Germinal center (tissue), 1 donor: ENCODE measurements around the gene GALNT3.

Experiments
- DNase-seq: peaks from one replicate; pipeline ENCODE4 v3.0.0; 2012; ENCODE audit warnings: mixed read lengths, low spot score

GALNT3 gene

DNA sequence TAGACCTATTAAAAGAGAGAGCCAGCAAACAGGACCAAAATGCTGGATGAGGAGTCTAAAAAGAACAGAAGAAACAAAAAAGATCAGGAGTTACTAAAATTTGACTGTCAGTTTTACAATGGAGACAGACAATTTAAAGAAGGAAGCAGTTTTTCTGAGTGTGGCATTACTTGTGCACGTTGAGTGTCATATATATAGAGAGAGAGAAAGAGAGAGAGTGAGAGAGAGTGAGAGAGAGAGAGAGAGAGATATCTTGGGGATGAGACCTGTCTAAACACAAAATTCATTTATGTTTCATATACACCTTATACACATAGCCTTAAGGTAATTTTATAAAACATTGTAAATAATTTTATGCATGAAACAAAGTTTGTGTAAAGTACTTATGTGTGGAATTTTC lies 2.1 kb upstream of the GALNT3 start:
- DNase-seq: no peak

- no peak for DNase-seq
Observed at GRCh38 chr2:165795011-165795410, 964 bp upstream of the GALNT3 start.

DNA sequence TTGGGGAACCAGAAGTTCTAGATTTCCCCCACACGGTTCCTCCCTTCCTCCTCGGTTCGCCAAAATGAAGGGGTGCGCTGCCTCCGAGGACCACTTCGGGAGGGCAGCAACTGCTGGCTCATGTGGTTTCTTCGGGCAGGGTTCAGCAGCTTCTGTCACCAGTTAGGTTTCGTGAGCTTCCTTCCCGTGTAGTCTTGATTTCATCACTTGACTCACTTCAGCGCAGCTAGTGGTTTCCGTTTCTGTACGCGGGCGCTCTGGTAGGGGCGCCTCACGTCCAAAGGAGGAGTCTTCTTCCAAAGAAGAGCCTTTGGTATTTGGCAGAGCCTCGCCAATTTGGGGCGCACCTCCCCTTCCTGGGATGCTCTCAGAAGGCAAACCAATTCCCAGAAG lies 485 bp upstream of the GALNT3 start:
- DNase-seq: peak; percentile 68

DNA sequence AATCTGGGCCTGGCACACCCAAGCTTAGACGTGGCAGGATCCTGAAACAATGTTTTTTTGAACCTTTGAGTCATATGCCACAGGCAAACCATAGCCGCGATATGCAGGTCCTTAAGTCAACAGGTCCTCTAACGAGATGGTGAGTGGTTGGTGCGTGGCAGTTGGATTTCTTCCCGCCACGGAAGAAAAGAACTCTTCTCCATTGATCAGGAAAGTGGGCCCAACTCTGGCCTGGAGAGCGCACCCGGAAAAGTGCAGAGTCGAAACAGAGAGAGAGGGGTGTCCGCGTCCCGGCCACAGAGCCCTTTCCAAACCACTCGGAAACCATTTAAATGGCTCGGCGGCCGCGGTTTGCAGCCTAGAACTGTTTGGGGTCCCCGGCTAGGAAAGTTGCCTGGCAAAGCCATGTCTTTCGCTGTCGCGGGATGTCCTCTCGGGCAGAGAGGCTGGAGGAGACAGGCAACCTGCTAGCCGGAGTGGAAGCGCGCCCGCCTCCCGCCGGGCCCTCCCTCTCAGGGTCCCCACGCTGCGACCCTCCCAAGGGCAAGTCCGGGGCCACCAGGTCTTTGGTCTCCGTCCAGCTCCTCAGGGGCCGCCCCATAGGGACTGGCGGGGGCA lies 777 bp downstream of the GALNT3 start:
- peak; percentile 28 for DNase-seq

GRCh38 chr2:165792104-165792454 lies 2.0 kb downstream of the GALNT3 start:
- DNase-seq: no peak

DNA sequence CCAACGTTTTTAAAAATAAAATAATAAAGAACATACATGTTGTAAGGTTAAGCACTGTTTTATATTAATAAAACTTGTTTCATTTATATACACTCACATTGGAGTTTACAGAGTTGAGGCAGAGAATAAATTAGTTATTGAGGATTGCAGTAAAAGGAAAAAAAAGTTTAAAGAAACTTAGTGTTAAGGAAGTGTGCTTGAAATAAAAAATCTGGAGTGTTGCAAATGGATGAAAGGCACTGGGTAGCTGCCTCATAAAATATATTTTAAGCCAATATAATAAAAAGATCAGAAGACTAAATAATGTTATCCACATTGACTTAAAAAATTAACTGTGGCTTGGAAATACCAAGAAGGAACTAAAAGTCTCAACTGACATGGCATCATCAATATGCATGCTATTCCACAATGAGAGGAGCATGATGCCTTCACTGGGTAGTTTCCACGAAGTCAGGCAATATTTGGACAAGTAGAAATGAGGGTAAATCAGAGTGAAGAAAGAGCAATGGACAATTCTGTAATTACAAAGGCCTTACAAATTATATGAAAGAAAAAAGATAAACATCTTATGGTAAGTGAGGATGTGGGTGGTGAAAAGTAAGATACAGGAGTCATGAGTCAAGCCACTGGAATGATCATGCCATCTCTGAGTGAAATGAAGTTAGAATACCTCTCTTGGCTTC lies 2.5 kb downstream of the GALNT3 start:
- no peak for DNase-seq

DNA sequence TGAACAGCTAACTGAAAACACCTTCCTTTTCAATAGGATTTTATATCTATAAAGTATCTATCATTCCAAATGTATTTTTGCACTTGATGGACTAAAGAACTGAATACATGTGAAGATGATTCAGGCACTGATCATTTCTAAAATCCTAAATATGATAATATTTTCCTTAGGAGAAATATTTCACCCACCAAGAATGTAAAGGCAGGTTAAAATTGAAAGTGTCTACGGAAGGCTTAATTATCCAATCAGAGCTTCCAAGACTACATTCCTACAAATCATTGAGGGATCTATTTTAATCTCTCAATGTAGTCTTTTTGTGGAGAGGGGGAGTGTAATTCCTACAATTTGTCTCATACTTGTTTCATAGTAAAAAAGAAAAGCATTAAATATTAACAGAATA lies 3.6 kb downstream of the GALNT3 start:
- DNase-seq: no peak

DNA sequence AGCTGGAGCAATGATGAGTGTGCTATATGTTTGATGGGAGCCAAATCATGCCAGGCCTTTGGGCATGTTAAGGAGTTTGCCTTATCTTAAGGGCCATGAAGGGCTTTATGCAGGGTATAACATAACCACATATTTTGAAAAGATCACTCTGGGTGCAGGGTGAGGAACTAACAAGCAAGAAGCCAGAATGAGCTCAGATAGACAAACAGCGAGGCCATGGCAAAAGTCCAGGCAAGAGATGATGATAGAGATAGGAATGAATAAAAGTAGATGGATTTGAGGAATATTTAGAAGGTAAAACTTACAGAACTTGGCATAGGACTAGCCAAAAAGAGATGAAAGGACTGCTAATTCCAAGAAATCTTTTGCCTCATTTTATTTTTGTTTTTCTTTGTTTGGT lies 6.7 kb downstream of the GALNT3 start:
- no peak for DNase-seq

DNA sequence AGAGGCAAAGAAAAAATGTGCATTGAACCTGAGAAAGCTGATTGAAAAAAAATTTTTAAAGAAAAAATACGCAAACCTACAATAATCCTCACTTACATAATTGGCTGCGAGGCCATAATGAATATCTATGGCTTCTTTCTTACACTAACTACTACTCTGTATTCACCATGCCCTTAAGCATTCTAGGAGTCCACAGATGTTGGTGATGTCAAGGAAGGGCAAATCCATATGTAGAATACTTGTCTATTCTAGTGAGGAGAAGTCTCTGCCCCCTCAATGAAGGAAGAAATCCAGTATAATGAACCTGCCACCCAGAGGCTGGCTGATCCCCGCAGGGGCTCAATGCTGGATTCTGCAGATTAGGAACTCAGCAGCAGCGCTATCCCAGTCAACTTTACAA lies 14.3 kb downstream of the GALNT3 start:
- no peak for DNase-seq

GRCh38 chr2:165778653-165779451 lies 15.2 kb downstream of the GALNT3 start:
- no peak for DNase-seq

DNA sequence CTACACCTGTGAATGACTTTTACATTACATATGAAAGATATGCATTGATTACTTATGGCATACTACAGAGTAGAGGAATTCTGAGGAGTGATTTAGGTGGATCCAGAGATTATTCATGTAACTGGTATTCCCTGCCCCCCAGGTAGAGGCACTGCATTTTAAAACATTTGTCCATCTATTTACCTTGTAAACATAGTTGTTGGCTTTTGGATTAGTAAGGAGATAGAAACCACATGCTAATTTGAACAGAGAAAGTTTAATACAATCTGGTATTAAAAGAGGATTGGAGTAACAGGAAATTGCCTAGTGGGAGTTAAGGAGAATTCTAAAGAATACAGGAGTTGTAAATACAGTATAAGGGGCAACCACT lies 15.9 kb downstream of the GALNT3 start:
- DNase-seq: no peak

- no peak for DNase-seq
Observed at GRCh38 chr2:165777522-165778186, 16.4 kb downstream of the GALNT3 start.

DNA sequence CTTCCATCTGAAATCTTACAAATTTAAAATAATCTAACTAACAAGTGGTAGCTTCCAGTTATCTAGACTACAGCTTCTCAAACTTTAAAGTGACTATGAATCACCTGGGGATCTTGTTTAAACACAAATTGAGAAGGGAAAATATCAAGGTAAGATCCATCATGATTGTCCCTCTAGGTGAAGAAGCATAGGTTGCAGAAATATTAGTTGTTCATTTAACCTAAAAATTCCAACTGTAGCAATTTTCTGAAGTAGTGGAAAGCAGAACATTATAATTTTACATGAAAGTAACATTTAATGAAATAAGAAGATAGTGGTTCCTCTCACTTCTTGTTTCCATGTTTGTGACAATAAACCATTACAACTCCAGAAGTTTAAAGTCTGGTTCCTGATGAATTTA lies 17.3 kb downstream of the GALNT3 start:
- no peak for DNase-seq

GRCh38 chr2:165776013-165776412 lies 18.0 kb downstream of the GALNT3 start:
- DNase-seq: no peak

DNA sequence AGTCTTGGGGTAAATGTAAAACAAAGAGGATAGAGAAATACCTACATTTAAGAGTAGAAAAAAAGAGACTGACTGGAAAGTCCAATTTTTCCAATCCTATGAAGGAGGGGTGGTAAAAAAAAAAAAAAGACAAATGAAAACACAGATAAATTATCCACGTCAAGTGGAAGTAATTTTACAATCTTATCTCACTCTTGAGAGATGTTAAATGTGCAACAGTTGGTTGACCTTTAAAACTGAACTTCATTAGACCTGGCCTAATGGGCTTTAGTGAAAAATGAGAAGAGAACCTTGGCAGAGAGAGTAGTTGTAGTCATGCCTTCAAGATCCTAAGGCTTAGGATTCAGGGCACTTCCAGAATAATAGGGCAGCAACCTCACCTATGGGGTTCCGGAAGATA lies 20.4 kb downstream of the GALNT3 start:
- DNase-seq: no peak

DNA sequence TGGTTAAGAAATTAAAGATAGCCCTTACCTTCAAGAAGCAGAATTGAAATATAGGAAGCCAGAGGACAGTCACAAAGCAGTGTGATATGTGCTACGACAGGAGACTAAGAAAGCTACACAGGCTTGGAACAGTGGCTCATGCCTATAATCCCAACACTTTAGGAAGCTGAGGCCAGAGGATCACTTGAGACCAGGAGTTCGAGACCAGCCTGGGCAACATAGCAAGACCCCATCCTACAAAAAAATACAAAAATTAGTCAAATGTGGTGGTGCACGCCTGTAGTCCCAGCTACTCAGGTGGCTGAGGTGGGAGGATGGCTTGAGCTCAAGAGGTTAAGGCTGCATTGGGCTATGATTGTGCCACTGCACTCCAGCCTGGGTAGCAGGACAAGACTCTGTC lies 21.9 kb downstream of the GALNT3 start:
- DNase-seq: no peak

- DNase-seq: no peak
Observed at GRCh38 chr2:165766326-165766927, 27.6 kb downstream of the GALNT3 start.

- DNase-seq: no peak
Observed at GRCh38 chr2:165762723-165763122, 31.3 kb downstream of the GALNT3 start.

DNA sequence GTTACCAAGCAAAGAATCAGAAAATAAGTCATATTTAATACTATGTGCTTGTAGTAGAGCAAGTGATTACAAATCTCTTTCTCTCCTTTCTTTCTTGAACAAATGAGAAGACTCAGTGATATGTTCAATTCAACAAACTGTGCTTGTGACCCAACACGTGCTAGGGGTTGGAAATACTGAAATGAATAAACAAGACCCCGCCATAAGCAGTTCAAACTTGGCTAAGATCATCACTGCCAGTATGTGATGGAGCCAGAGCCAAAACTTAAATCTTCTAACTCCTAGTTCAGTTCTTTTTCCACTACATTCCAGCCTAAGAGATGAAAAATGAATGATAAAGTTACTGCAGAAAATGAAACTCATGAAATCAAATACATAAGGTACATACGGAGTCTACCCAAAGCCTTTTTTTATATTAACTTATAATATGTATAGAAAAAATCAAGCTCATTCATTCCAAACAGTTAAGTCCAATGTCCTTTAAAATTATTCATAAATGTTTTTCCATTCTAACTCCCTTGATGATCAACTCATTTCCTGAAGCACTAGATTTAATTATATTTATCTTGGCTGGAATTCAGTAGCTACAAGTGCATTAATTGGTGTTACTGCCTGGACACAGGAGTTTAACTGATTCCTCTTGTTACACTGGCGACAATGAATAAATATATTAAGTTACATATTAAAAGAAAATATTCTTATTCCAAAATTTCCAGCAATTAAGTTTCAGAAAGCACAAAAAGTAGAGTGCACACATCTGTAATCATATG lies 36.0 kb downstream of the GALNT3 start:
- DNase-seq: no peak

DNA sequence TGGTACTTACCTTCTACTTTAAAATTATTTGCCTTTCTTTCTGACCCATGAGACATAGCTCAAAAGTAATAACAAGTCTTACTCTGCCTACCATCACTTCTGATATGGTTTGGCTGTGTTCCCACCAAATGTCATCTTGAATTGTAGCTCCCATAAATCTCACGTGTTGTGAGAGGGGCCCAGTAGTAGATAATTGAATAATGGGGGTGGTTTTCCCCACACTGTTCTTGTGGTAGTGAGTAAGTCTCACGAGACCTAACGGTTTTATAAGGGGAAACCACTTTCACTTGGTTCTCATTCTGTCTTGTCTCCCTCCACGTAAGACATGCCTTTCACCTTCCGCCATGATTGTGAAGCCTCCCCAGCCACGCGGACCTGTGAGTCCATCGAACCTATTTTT lies 47.5 kb downstream of the GALNT3 start:
- DNase-seq: no peak

- DNase-seq: no peak
Observed at GRCh38 chr2:165745916-165746315, 48.1 kb downstream of the GALNT3 start.

GRCh38 chr2:165743442-165743841 lies 50.6 kb downstream of the GALNT3 start:
- DNase-seq: peak; percentile 33
